Endodermal cell (in vitro differentiated cells): ENCODE results near the gene DOK3. TPM values are rescaled to one million over a fixed set of nuclear protein-coding genes. Genes with fewer than 3 reads are reported as not detected.
A peak's percentile ranks its signal among the peaks of the same experiment; 100 is the strongest.

ENCODE experiments used
- DNase-seq: peaks from one replicate; pipeline ENCODE4 v3.0.0-alpha.2; 2017
- H3K27ac ChIP-seq: 2 replicates; pipeline ENCODE4 v1.5.1; 2013; ENCODE audit warnings: mild to moderate bottlenecking, low read depth, low read length, moderate library complexity
- H3K27me3 ChIP-seq: 2 replicates; pipeline ENCODE4 v1.6.1; 2013; ENCODE audit warnings: mild to moderate bottlenecking, low read length, moderate library complexity; ENCODE audit not compliant: insufficient read depth, control insufficient read depth, poor library complexity, severe bottlenecking
- H3K36me3 ChIP-seq: 2 replicates; pipeline ENCODE4 v1.7.0; 2013; ENCODE audit warnings: mild to moderate bottlenecking, low read length, moderate library complexity; ENCODE audit not compliant: control insufficient read depth, insufficient read depth
- H3K4me1 ChIP-seq: one replicate; pipeline ENCODE4 v1.7.0; 2013; ENCODE audit warnings: low read length; ENCODE audit not compliant: control insufficient read depth, insufficient read depth
- H3K4me3 ChIP-seq: 2 replicates; pipeline ENCODE4 v1.5.1; 2013; ENCODE audit warnings: mild to moderate bottlenecking, low read length, moderate library complexity
- H3K9ac ChIP-seq: 2 replicates; pipeline ENCODE4 v1.6.1; 2013; ENCODE audit warnings: mild to moderate bottlenecking, low read length, moderate library complexity; ENCODE audit not compliant: poor library complexity, severe bottlenecking; ENCODE audit errors: extremely low read depth
- H3K9me3 ChIP-seq: 2 replicates; pipeline ENCODE4 v1.6.1; 2013; ENCODE audit warnings: mild to moderate bottlenecking, low read length, moderate library complexity; ENCODE audit not compliant: control insufficient read depth
- H3K27ac Mint-ChIP-seq: 2 replicates; pipeline ENCODE4 v1.8.0; 2020; ENCODE audit warnings: mixed read lengths
- H3K27me3 Mint-ChIP-seq: 2 replicates; pipeline ENCODE4 v1.8.0; 2021; ENCODE audit warnings: mild to moderate bottlenecking, mixed read lengths; ENCODE audit not compliant: insufficient read depth
- H3K36me3 Mint-ChIP-seq: 2 replicates; pipeline ENCODE4 v1.8.0; 2020; ENCODE audit warnings: low read depth, mixed read lengths
- H3K4me1 Mint-ChIP-seq: 2 replicates; pipeline ENCODE4 v1.8.0; 2020; ENCODE audit warnings: mixed read lengths
- H3K4me3 Mint-ChIP-seq: 2 replicates; pipeline ENCODE4 v1.8.0; 2020; ENCODE audit warnings: mild to moderate bottlenecking, moderate library complexity, mixed read lengths
- H3K9me3 Mint-ChIP-seq: 2 replicates; pipeline ENCODE4 v1.8.0; 2020; ENCODE audit warnings: mild to moderate bottlenecking, mixed read lengths
- WGBS, 2 experiments: methylation state at CpG; one replicate each; pipeline versions ENCODE4 v1.1.5 to v1.1.7; 2013; ENCODE audit warnings: missing lambda C conversion rate in 2 of 2, mixed read lengths in 1 of 2; ENCODE audit not compliant: insufficient coverage in 1 of 2, insufficient read length in 1 of 2; 5-methylcytosine and 5-hydroxymethylcytosine counted together
- total RNA-seq, 2 donors: library from RNA; stranded (reverse); fragmentation: NEBNext Ultra II Directional in 1 of 2; extraction: Animal tissue kit (Norgen Biotek cat#: 25700) in 1 of 2; gene quantifications; 2 replicates in 1 of 2; 3 replicates in 1 of 2; pipeline ENCODE4 v1.2.1, GENCODE V29; 2021
- TF ChIP-seq, protein P1 (sequence below): fragments of 200-600 bp; sonication (generic); conservative IDR thresholded peaks from 2 replicates; pipeline ENCODE4 v1.5.0; 2021; ENCODE audit warnings: antibody characterized with exemption, mild to moderate bottlenecking

DOK3 gene
- total RNA-seq, 2 donors from 2014 or later: 2.1 to 7.7 TPM

DNA sequence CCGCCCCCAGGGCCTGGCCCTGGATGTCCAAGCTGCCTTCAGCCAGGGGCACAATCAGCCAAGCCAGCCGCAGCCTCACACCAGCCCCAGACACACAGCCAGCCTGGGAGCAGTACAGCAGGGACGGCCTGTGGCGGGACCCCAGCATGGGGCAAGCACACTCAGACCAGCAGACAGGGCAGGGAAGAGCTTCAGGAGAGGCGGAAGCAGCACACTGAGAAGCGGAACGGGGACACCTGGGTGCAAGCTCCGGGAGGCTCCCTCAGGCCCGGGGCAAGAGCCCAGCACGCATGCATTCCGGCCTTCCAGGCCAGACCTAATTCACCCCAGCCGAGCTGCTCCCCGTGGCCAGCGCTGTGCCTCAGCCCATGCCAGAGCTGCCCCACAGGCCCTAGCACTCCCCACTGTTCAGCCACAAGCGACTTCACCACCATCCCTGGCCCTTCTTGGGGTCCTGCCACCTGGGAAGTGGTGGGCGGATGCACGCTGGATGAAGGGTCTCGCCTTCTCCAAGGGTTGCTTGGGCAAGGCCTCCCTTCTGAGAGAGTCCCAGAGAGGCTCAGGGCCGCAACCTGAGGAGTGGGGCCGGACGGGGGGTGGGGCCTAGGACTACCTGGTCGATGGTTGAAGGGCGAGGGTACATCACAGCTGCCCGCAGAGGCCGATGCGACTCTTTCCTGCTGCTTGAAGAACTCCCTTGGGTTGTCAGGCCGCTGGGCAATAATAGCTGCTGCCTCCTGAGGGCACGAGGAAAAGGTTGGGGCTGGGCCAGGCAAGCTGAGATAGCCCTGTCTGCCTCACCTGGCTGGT is 49.6 kb downstream of the DOK3 start:
- H3K4me1 ChIP-seq: peaks cover 2% of the 10 kb centered on the region
- peaks cover 69% of the 10 kb centered on the region for H3K36me3 ChIP-seq
- H3K27ac Mint-ChIP-seq: no peak overlapping the region
- H3K36me3 Mint-ChIP-seq: peaks cover 54% of the 10 kb centered on the region
- no peak for DNase-seq
- no peaks in the 10 kb centered on the region for H3K27me3 Mint-ChIP-seq
- TF ChIP-seq, protein P1, sequence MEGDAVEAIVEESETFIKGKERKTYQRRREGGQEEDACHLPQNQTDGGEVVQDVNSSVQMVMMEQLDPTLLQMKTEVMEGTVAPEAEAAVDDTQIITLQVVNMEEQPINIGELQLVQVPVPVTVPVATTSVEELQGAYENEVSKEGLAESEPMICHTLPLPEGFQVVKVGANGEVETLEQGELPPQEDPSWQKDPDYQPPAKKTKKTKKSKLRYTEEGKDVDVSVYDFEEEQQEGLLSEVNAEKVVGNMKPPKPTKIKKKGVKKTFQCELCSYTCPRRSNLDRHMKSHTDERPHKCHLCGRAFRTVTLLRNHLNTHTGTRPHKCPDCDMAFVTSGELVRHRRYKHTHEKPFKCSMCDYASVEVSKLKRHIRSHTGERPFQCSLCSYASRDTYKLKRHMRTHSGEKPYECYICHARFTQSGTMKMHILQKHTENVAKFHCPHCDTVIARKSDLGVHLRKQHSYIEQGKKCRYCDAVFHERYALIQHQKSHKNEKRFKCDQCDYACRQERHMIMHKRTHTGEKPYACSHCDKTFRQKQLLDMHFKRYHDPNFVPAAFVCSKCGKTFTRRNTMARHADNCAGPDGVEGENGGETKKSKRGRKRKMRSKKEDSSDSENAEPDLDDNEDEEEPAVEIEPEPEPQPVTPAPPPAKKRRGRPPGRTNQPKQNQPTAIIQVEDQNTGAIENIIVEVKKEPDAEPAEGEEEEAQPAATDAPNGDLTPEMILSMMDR: no peak
- no peaks in the 10 kb centered on the region for H3K9me3 ChIP-seq
- 91 to 95% methylated on average over 18 to 28 of the region's 28 CpGs for WGBS, 2 experiments
- H3K27me3 ChIP-seq: no peaks in the 10 kb centered on the region
- H3K9ac ChIP-seq: no peak overlapping the region
- H3K9me3 Mint-ChIP-seq: no peaks in the 10 kb centered on the region
- no peak overlapping the region for H3K4me3 Mint-ChIP-seq
- peak overlapping the region; percentile 76 for H3K27ac ChIP-seq
- H3K4me3 ChIP-seq: no peak overlapping the region
- peaks cover 8% of the 10 kb centered on the region for H3K4me1 Mint-ChIP-seq

DNA sequence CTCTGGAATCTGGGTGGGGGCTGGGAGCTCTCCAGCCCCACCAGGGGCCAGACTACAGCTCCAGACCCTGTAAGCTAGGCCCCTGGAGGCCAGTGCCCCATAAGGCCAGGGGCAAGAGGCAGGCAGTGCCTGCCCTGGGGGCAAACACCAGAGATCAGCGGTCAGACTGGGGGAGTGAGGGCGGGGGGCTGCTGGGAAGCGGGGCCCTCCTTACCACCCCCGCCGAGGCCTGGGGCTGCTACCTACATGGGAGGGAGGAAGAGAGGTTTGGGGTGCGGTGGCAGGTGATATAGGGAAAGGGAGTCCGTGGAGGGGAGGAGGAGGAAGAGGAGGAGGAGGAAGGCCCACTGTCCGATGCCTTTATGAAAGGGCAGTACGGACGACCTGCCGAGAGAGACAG is 50.3 kb downstream of the DOK3 start:
- Histone ChIP-seq H3K27me3 (no peaks in the 10 kb centered on the region), H3K4me1 (peaks cover 2% of the 10 kb centered on the region), H3K27ac (peak overlapping the region; percentile 76), H3K4me3 (no peak overlapping the region), H3K9ac (no peak overlapping the region), H3K36me3 (peaks cover 68% of the 10 kb centered on the region), H3K9me3 (no peaks in the 10 kb centered on the region)
- TF ChIP-seq, protein P1: no peak
- H3K4me3 Mint-ChIP-seq: no peak overlapping the region
- H3K36me3 Mint-ChIP-seq: peaks cover 50% of the 10 kb centered on the region
- H3K9me3 Mint-ChIP-seq: no peaks in the 10 kb centered on the region
- peaks cover 8% of the 10 kb centered on the region for H3K4me1 Mint-ChIP-seq
- H3K27ac Mint-ChIP-seq: no peak overlapping the region
- no peak for DNase-seq
- no peaks in the 10 kb centered on the region for H3K27me3 Mint-ChIP-seq
- 87 to 97% methylated on average over 6 to 11 of the region's 11 CpGs for WGBS, 2 experiments

DNA sequence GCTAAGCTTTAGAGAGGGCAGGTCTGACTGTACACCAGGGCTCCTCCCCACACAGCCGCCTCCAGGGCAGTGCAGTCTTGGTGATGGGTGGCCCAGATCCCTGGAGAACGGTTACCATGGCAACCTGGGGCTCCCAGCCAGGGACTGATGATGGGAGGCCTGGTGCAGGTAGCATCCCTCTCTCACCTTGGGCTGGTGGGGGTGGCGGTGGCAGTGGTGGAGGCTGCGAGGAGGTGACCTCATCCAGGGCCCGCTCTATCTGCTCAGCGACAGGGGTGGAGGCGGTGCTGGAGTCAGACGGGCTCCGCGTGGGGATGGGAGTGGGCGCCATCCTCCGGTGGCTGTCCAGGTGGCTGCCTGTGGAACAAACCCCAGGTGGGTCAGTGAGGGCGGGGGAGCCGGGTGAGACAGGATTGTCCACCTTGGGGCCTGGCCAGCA is 50.7 kb downstream of the DOK3 start:
- peak; percentile 74 for DNase-seq
- Mint-ChIP-seq H3K27ac (no peak overlapping the region), H3K9me3 (no peaks in the 10 kb centered on the region), H3K36me3 (peaks cover 50% of the 10 kb centered on the region), H3K4me3 (no peak overlapping the region), H3K4me1 (peaks cover 8% of the 10 kb centered on the region), H3K27me3 (peaks cover 1% of the 10 kb centered on the region)
- Histone ChIP-seq H3K36me3 (peaks cover 68% of the 10 kb centered on the region), H3K4me1 (peaks cover 2% of the 10 kb centered on the region), H3K4me3 (no peak overlapping the region), H3K9ac (no peak overlapping the region), H3K27me3 (no peaks in the 10 kb centered on the region), H3K27ac (peak overlapping the region; percentile 76), H3K9me3 (no peaks in the 10 kb centered on the region)
- TF ChIP-seq, protein P1: no peak
- 94 to 96% methylated on average over 5 to 14 of the region's 14 CpGs for WGBS, 2 experiments
